Measurements from ENCODE around the gene MAP3K7CL.

Gene MAP3K7CL

DNA sequence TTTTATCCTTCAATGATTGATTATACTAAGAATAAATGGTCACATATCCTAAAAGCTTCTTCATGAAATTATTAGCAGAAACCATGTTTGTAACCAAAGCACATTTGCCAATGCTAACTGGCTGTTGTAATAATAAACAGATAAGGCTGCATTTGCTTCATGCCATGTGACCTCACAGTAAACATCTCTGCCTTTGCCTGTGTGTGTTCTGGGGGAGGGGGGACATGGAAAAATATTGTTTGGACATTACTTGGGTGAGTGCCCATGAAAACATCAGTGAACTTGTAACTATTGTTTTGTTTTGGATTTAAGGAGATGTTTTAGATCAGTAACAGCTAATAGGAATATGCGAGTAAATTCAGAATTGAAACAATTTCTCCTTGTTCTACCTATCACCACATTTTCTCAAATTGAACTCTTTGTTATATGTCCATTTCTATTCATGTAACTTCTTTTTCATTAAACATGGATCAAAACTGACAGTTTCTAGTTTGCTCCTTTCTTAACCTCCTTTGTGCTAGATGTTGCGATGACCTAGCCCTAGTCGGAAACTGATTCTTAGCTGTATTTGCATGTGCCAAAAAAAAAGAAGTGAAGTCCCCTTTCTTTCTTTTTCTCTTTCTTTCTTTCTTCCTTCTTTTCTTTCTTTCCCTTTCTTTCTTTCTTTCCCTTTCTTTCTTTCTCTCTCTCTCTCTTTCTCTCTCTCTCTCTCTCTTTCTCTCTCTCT lies 45.1 kb downstream of the MAP3K7CL start:
- DNase-seq (no peak), ATAC-seq (no peak)
- peaks cover under 1% of the 10 kb centered on the region for H3K4me1 Mint-ChIP-seq
- no peaks in the 10 kb centered on the region for H3K27me3 Mint-ChIP-seq
- no peak overlapping the region for H3K27ac Mint-ChIP-seq
- no peaks in the 10 kb centered on the region for H3K9me3 Mint-ChIP-seq
- H3K4me3 Mint-ChIP-seq, result no peak overlapping the region

DNA sequence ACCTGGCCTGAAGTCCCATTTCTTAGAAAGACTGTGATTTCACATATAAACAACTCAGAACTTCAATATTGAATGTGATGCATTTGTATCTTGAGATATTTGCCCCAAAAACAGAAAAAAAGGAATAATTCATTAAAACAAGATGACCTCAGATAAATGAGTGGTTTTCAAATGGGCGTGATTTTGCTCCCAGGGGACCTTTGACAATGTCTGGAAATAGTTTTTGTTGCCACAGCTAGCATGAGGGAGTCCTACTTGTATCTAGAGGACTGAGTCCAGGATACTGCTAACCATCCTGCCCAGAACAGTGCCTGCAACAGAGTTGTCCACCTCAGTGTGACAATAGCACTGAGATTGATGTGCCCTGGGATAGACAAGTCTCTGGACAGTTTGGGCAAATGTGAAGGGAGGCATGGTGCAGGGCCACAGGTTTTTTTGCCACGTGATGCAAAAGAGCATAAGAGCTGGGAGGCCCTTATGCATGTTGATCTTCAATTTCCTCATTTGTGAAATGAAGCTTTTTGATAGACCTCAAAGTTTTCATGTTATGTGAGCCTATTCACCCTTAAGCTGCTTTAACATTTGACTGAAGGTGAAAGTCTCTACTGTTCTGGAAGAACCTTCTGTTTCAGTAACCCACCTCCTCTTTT lies 46.2 kb downstream of the MAP3K7CL start:
- H3K27ac Mint-ChIP-seq, result no peak overlapping the region

DNA sequence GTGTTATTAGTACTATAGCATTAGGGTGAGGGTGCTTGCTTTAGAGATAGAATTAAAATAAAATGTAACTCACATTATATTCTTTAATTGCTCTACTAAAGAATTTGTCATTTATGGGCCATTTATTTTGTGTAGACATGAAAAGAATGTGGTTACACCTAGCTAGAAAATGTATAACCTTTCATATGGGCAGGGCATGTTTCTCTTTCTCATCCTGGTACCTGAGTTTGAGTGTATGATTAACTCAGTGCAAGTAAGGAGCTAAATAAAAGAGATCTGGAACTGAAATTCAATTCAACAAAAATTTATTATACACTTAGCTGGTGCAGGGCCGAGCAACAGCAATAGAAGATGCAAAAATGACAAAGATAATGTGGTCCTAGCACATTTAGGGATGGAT lies 47.4 kb downstream of the MAP3K7CL start:
- Mint-ChIP-seq H3K9me3 (no peaks in the 10 kb centered on the region), H3K4me1 (peaks cover 12% of the 10 kb centered on the region), H3K4me3 (no peak overlapping the region), H3K27ac (no peak overlapping the region), H3K27me3 (peaks cover 4% of the 10 kb centered on the region)
- ATAC-seq (no peak), DNase-seq (no peak)

More for the DNA sequence above, 46.2 kb downstream of the MAP3K7CL start:
- ATAC-seq, result no peak
- no peaks in the 10 kb centered on the region for H3K9me3 Mint-ChIP-seq
- H3K4me1 Mint-ChIP-seq, result peaks cover under 1% of the 10 kb centered on the region
- H3K4me3 Mint-ChIP-seq, result no peak overlapping the region
- no peak for DNase-seq
- no peaks in the 10 kb centered on the region for H3K27me3 Mint-ChIP-seq

GRCh38 chr21:29178926-29179325 lies 48.5 kb downstream of the MAP3K7CL start:
- Mint-ChIP-seq H3K4me1 (peaks cover 12% of the 10 kb centered on the region), H3K9me3 (no peaks in the 10 kb centered on the region)

DNA sequence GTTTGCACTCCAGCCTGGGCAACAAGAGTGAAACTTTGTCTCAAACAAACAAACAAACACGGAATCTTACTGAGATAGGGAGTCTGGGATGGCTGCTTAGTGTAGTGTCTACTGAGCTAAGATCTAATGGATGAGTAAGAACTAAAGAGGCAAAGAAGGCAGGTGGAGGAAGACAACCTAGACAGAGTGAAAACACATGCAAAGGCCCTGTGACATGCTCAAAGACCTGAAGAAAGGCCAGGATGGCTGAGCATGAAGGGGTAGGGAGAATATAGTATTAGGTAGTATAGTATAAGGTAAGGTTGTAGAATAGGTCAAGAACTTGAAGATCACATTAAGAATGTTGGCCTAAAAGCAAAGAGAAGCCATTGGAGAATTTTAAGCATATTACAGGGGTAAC lies 49.1 kb downstream of the MAP3K7CL start:
- no peak overlapping the region for H3K27ac Mint-ChIP-seq
- peaks cover 12% of the 10 kb centered on the region for H3K4me1 Mint-ChIP-seq
- peaks cover 6% of the 10 kb centered on the region for H3K27me3 Mint-ChIP-seq
- no peak for ATAC-seq
- no peak overlapping the region for H3K4me3 Mint-ChIP-seq
- DNase-seq, result no peak
- no peaks in the 10 kb centered on the region for H3K9me3 Mint-ChIP-seq

More at GRCh38 chr21:29178926-29179325, 48.5 kb downstream of the MAP3K7CL start:
- H3K27ac Mint-ChIP-seq, result no peak overlapping the region
- no peak overlapping the region for H3K4me3 Mint-ChIP-seq
- peaks cover 6% of the 10 kb centered on the region for H3K27me3 Mint-ChIP-seq
- ATAC-seq (no peak), DNase-seq (no peak)

DNA sequence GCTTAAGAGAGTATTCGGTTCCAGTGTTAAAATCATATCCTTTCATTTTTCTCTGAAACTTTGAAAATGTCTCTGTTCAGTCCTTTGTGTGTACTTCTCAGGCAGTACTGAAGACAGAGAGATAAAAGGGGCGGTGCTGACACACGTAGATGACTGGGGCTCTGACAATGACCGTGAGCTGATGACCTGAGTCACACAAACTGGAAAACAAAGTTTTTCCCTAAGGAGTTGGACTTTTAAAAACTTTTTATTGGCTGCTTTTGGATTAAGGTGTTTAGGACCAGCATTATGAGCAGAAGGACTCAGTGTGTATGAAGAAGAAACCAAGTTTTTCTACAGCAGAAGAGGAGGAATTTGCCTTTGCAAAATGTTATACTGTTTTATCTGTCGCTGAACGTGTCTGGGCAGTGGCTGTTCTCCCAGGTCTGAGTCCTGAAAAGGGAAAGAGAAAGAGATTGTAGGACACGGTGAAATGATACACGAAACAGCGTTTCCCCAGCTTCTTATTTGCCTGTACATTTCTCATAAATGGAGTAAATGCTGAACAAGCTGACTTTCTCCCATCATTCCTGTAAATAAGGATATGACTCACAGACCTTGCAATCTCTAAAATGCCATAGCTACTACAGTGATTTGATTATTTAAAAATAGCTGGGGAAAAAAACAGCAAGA lies 51.5 kb downstream of the MAP3K7CL start:
- DNase-seq (no peak), ATAC-seq (no peak)
- Mint-ChIP-seq H3K27ac (peak overlapping the region; percentile 54 to 81), H3K4me1 (peaks cover 12% of the 10 kb centered on the region), H3K4me3 (peak overlapping the region in 1 of 2 donors; percentile 19), H3K27me3 (peaks cover 6% of the 10 kb centered on the region), H3K9me3 (no peaks in the 10 kb centered on the region)

DNA sequence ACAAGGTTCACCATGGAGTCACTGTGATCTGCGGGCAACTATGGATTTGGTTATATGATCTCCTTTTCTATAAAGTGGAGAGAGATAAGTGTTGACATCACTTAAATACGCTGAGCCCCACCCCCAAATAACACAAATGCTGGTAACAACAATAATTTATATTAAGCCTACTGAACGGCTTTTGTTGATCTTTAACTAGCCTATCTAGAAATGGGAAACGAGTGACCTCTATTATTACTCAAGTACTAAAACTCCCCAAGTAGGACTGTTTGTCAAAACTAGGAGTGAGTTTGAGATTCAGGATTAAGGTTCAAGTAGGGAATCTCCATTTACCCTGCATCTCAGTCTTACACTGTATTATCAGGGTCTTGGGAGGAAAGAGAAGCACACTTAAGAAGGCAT lies 52.2 kb downstream of the MAP3K7CL start:
- Mint-ChIP-seq H3K27ac (peak overlapping the region in 1 of 2 donors; percentile 0), H3K4me1 (peaks cover 12% of the 10 kb centered on the region), H3K4me3 (no peak overlapping the region), H3K9me3 (no peaks in the 10 kb centered on the region), H3K27me3 (peaks cover 6% of the 10 kb centered on the region)
- ATAC-seq (no peak), DNase-seq (no peak)

GRCh38 chr21:29184037-29184436 lies 53.6 kb downstream of the MAP3K7CL start:
- Mint-ChIP-seq H3K4me3 (no peak overlapping the region), H3K9me3 (no peaks in the 10 kb centered on the region), H3K27me3 (peaks cover 6% of the 10 kb centered on the region), H3K27ac (no peak overlapping the region), H3K4me1 (peaks cover 12% of the 10 kb centered on the region)
- no peak for DNase-seq
- no peak for ATAC-seq

GRCh38 chr21:29185172-29185571 lies 54.7 kb downstream of the MAP3K7CL start:
- Mint-ChIP-seq H3K27ac (no peak overlapping the region), H3K27me3 (peaks cover 6% of the 10 kb centered on the region), H3K9me3 (no peaks in the 10 kb centered on the region), H3K4me1 (peaks cover 12% of the 10 kb centered on the region), H3K4me3 (no peak overlapping the region)
- no peak for DNase-seq
- no peak for ATAC-seq

DNA sequence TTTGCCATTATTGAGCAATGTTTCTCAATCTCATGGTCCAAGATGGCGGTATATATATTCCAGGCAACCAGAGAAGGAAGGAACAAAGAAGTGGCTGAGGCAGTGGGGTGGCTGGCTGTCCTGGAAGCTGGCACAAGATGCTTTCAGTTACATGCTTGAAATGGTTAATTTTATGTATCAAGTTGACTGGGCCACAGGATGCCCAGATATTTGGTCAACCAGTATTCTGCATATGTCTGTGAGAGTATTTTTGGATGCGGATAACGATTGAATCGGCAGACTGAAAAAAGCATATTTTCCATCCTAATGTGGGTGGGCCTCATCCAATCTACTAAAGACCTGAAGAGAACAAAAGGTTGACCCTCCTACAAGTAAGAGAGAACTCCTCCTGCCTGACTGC lies 55.2 kb downstream of the MAP3K7CL start:
- DNase-seq (no peak), ATAC-seq (no peak)
- Mint-ChIP-seq H3K4me1 (peaks cover 15% of the 10 kb centered on the region), H3K4me3 (no peak overlapping the region), H3K27me3 (peaks cover 6% of the 10 kb centered on the region), H3K27ac (no peak overlapping the region), H3K9me3 (no peaks in the 10 kb centered on the region)

DNA sequence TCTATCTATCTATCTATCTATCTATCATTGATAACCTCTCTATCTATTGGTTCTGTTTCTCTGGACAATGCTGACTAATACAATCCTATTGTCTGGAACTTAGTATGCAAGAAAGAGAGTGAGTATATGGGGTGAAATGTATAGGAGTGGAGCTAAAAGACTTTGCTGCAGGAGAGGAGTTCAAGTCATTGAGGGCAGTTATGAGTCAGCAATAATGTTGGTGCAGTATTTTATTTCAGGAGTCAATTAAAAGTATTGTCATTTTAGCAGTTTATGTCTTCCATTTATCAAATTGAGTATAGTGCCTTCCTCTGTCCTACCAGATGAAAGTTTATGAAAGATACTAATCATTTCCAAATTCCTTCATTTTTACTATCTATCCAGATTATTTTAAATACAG lies 55.8 kb downstream of the MAP3K7CL start:
- Mint-ChIP-seq H3K27me3 (peaks cover 6% of the 10 kb centered on the region), H3K9me3 (no peaks in the 10 kb centered on the region), H3K4me1 (peaks cover 19% of the 10 kb centered on the region), H3K27ac (no peak overlapping the region), H3K4me3 (no peak overlapping the region)
- DNase-seq, result no peak
- no peak for ATAC-seq

GRCh38 chr21:29187944-29188343 lies 57.5 kb downstream of the MAP3K7CL start:
- ATAC-seq, result no peak
- H3K4me1 Mint-ChIP-seq, result peaks cover 8% of the 10 kb centered on the region

GRCh38 chr21:29189353-29189752 lies 58.9 kb downstream of the MAP3K7CL start:
- H3K4me3 Mint-ChIP-seq, result no peak overlapping the region
- no peaks in the 10 kb centered on the region for H3K27me3 Mint-ChIP-seq
- no peak overlapping the region for H3K27ac Mint-ChIP-seq
- ATAC-seq (no peak), DNase-seq (no peak)
- H3K4me1 Mint-ChIP-seq, result peaks cover 9% of the 10 kb centered on the region
- no peaks in the 10 kb centered on the region for H3K9me3 Mint-ChIP-seq

More at GRCh38 chr21:29187944-29188343, 57.5 kb downstream of the MAP3K7CL start:
- no peak for DNase-seq
- H3K27ac Mint-ChIP-seq, result peak overlapping the region in 1 of 2 donors; percentile 8
- no peak overlapping the region for H3K4me3 Mint-ChIP-seq
- H3K9me3 Mint-ChIP-seq, result no peaks in the 10 kb centered on the region
- peaks cover under 1% of the 10 kb centered on the region for H3K27me3 Mint-ChIP-seq

DNA sequence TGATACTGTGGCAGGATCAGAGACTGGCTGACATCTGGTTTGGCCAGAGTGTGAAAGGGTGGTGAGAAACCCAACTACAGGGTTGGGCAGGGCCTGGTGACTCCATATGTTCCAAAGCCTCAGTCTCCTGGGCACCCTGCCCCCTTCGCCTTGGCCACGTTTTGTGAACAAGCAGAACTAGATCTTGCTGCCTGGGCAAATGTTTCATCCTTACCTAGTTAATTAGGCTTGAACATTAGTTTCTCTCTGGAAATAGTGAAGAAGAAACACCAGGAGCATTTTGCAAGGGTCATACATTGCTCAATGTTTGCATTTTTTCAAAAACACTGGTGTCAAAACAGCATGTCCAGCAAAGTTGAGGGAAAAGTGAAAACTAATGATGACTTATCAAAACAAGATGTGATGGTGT lies 60.5 kb downstream of the MAP3K7CL start:
- DNase-seq (no peak), ATAC-seq (peak; percentile 55)
- no peaks in the 10 kb centered on the region for H3K27me3 Mint-ChIP-seq
- H3K9me3 Mint-ChIP-seq, result no peaks in the 10 kb centered on the region
- peaks cover 25% of the 10 kb centered on the region for H3K4me1 Mint-ChIP-seq
- H3K4me3 Mint-ChIP-seq, result no peak overlapping the region
- no peak overlapping the region for H3K27ac Mint-ChIP-seq

DNA sequence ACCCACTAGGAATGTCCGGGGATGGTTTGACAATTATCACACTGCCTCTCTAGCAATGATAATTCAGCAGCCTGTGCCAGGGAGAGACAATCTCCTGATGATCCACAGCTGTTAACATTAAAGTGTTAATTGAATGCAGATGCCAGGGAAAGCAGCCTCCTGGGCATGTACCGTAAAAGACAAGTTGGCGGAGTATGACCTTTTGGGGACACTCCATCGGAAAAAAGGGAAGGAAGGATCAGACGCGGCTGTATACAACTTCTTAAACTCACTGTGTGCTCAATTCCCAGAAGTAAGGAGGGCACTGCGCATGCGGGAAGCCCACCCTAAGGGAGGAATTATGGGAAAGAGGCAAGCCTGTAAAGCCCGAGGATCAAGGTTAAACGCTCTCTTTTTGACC lies 62.6 kb downstream of the MAP3K7CL start:
- ATAC-seq (no peak), DNase-seq (no peak)
- Mint-ChIP-seq H3K4me3 (no peak overlapping the region), H3K27ac (no peak overlapping the region), H3K9me3 (peaks cover 11 to 16% of the 10 kb centered on the region in 2 donors), H3K27me3 (no peaks in the 10 kb centered on the region), H3K4me1 (peaks cover 44% of the 10 kb centered on the region)

DNA sequence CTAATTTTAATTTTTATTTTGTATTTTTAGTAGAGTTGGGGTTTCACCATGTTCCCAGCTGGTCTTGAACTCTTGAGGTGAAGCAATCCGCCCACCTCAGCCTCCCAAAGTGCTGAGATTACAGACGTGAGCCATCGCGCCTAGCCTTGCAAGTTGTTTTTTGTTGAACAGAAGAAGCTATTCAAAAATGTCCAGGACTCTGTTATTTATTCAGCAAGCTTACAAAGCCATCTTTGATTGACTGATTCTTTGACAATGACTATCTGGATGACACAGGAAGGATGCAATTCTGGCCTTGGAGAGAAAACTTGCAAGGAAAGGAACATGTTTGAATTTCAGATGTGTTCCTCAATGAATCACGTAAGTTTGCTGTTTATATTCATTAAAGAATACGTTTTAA lies 63.5 kb downstream of the MAP3K7CL start:
- H3K4me1 Mint-ChIP-seq, result peaks cover 44% of the 10 kb centered on the region
- no peak overlapping the region for H3K27ac Mint-ChIP-seq
- DNase-seq (no peak), ATAC-seq (no peak)
- H3K27me3 Mint-ChIP-seq, result no peaks in the 10 kb centered on the region
- peaks cover 18 to 24% of the 10 kb centered on the region in 2 donors for H3K9me3 Mint-ChIP-seq
- H3K4me3 Mint-ChIP-seq, result no peak overlapping the region
